Astrocyte of the spinal cord (primary cell): Measurements from ENCODE around the gene ZNF543.

ENCODE experiments used
- DNase-seq: peaks from one replicate; pipeline ENCODE4 v3.0.0; 2011; ENCODE audit warnings: low read depth, low spot score
- H3K4me3 ChIP-seq: 2 replicates; pipeline ENCODE4 v1.5.1; 2011; ENCODE audit warnings: low read depth, mild to moderate bottlenecking, low read length, moderate library complexity
- in situ Hi-C: cut with HindIII; loops from 2 replicates; pipeline ENCODE4 v1.10.0; 2017; ENCODE audit warnings: low sequenced_read_pairs
- TF ChIP-seq, protein P1 (sequence below): IDR thresholded peaks from 2 replicates; pipeline ENCODE4 v1.5.1; 2012; ENCODE audit warnings: low read depth, mild to moderate bottlenecking, low read length, inconsistent platforms

ZNF543 gene

DNA sequence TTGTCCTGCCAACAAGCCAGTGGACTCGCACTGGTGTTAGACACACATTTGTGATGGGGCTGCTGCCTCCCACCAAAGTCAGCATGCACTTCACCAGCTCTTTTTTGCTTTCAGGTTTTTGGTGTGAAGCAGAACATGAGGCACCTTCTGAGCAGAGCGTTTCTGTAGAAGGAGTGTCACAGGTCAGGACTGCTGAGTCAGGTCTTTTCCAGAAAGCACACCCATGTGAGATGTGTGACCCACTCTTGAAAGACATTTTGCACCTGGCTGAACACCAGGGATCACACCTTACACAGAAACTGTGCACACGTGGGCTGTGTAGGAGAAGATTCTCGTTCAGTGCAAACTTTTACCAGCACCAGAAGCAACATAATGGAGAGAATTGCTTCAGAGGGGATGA, 35.6 kb downstream of the ZNF543 start:
- TF ChIP-seq, protein P1, sequence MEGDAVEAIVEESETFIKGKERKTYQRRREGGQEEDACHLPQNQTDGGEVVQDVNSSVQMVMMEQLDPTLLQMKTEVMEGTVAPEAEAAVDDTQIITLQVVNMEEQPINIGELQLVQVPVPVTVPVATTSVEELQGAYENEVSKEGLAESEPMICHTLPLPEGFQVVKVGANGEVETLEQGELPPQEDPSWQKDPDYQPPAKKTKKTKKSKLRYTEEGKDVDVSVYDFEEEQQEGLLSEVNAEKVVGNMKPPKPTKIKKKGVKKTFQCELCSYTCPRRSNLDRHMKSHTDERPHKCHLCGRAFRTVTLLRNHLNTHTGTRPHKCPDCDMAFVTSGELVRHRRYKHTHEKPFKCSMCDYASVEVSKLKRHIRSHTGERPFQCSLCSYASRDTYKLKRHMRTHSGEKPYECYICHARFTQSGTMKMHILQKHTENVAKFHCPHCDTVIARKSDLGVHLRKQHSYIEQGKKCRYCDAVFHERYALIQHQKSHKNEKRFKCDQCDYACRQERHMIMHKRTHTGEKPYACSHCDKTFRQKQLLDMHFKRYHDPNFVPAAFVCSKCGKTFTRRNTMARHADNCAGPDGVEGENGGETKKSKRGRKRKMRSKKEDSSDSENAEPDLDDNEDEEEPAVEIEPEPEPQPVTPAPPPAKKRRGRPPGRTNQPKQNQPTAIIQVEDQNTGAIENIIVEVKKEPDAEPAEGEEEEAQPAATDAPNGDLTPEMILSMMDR: no peak
- in situ Hi-C loops: no loop called here
- no peak overlapping the region for H3K4me3 ChIP-seq
- DNase-seq: no peak

DNA sequence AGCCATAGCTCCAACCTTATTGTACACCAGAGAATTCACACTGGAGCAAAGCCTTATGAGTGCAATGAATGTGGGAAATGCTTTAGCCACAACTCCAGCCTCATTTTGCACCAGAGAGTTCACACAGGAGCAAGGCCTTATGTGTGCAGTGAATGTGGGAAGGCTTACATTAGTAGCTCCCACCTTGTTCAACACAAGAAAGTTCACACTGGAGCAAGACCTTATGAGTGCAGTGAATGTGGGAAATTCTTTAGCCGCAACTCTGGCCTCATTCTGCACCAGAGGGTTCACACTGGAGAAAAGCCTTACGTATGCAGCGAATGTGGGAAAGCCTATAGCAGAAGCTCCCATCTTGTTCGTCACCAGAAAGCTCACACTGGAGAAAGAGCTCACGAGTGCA, 37.1 kb downstream of the ZNF543 start:
- H3K4me3 ChIP-seq: no peak overlapping the region
- in situ Hi-C loops: no loop called here
- TF ChIP-seq, protein P1: no peak

DNA sequence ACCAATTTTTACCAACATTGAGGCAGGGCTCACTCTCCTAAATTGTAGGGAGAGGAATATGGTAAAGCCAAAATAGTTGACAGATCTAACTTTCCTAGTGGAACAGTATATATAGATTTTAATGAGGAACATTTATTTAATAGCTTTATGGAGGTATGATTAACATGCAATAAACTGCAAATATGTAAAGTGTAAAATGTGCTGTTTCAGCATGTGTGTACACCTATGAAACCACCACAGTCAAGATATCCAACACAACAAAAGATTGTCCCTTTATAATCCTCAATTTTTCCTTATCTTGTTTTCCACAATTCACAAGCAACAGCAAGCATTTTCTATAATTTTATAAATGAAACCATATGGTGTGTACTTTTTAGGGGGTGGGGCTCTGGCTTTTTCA, 39.0 kb downstream of the ZNF543 start:
- DNase-seq: no peak
- no peak overlapping the region for H3K4me3 ChIP-seq
- in situ Hi-C loops: no loop called here
- TF ChIP-seq, protein P1: no peak

More for the DNA sequence above, 37.1 kb downstream of the ZNF543 start:
- no peak for DNase-seq

DNA sequence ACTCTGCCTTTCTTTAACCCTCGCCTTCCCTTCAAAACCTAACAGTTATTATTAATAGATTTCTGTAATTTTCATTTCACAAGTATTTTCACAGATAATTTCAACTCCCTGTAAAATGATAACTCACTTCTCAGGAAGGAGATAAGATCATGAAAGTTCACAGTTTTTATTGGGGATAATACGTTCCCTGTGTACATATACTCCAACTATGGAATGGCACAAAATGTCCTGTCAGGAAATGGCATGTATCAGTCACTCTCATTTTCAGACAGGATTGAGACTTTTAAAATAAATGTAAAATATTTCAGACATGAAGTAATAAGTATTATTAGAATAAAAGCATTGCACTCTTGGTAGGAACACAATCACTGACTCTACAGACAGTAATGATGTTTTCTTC, 42.1 kb downstream of the ZNF543 start:
- DNase-seq: no peak
- in situ Hi-C loops: no loop called here
- TF ChIP-seq, protein P1: no peak
- H3K4me3 ChIP-seq: peak overlapping the region; percentile 89

DNA sequence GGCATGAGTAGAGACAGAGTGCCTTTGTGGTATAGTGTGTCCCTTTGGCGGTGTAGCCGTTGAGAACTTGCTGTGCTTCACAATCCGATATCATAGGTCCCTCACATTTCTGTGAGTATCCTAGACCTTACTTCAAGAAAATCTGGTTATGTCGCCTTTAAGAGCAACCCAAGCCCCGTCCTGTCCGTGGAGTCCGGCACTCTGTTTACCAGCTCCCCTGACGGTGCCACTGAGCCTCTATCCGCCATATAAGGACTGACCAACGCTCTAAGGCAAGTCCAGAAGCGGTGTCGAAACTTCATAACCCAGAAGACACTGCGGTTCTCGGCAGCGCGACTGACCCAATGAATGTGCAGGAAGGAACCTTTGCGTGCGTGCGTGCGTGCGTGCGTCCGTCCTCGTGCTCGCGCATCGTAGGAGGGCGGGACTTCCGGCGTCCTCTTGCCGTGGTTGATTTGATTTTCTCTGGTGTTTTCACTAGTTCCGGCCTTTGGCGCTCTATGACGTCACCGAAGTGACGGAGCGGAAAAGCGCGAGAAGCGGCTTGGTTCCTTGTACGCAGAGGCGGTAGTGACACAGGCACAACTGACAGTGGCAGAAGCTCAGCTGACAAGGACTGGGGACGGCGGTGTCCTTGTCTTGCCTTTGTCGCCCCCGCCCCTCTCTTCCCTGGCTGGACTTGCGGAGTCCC, 42.9 kb downstream of the ZNF543 start, which contains the start of the genes TRAPPC2B and ZNF547:
TRAPPC2B (plus strand) TSS at position 555 of the 691 bp plus-strand sequence. CDS start 1,283 bp downstream, outside the sequence.
ZNF547 (plus strand) TSS at position 555 of the 691 bp plus-strand sequence. CDS start 5,005 bp downstream, outside the sequence.
- in situ Hi-C loops: no loop called here
- peak within 1 kb of the TSS; percentile 89 for H3K4me3 ChIP-seq
- peak; percentile 100 for DNase-seq
- TF ChIP-seq, protein P1: no peak

DNA sequence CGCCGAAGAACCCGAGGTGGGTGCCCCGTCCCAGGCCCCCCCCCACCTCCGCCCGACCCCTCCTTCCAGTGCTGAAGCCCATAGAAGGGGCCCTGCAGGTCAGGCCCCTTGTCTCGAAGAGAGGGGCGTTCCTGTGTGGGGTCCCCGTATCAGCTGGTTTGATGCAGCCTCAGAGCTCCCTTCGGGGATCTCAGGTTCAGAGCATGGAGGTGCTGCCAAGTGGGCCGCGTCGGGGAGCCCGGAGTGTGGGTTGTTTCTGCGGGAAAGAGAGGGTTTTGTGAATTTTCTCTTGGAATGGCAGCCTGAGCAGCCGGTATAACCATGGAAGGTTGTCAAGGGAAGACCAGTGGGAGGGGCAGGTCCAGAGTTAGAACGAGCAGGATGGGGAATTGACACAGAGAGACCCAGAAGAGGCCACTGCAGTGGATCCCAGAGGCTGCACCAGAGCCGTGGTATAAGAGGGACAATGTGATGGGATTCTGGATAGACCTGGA, 43.5 kb downstream of the ZNF543 start:
- TF ChIP-seq, protein P1: no peak
- no peak for DNase-seq
- in situ Hi-C loops: no loop called here
- H3K4me3 ChIP-seq: peak overlapping the region; percentile 89
